ENCODE measurements around the gene NMRK1.

NMRK1 gene

DNA sequence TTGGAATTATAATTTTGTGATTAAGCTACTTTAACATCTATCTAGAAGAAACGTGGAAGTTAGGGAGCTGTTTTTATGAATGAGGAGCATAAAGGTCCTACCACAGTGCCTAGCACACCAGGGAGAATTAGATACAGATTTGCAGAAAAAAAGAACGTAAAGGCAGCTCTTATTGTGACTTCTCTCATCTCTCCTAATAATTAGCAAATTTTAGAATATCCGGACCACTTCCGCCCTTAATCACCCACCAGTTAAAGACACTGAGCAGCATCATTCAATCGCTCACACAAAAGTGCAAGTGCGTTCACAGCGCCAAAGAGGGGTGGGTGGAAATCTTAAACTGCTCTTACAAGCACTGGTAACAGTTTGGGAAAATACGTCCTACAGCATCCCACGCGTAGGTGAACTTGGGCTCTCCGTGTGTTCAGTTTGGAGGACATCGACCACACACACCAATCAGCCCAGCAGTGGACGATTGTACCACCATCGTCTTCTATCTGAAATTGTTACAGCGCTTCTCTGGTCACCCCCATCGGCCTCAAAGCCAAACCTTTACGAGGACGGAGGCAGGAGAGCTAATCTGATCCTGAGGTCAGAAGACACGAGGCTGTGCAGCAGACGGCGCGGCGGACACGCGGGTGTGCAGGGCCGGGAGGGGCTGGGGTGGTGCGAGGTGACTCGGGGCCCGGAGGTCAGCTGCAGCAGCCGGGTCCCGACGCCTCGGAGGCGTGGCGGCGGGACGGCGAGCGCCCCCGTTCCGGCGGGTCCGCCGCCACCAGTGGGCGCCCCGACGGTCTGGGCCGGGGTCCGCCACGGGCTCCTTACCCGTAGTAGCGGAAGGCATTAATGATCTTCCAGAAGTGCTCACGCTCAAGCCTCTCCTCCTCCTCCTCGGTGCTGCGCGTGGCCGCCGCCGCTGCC, 60.5 kb downstream of the NMRK1 start:
- DNase-seq (ENCODE audit: low read depth): peak; percentile 51
- TF ChIP-seq, protein P1, sequence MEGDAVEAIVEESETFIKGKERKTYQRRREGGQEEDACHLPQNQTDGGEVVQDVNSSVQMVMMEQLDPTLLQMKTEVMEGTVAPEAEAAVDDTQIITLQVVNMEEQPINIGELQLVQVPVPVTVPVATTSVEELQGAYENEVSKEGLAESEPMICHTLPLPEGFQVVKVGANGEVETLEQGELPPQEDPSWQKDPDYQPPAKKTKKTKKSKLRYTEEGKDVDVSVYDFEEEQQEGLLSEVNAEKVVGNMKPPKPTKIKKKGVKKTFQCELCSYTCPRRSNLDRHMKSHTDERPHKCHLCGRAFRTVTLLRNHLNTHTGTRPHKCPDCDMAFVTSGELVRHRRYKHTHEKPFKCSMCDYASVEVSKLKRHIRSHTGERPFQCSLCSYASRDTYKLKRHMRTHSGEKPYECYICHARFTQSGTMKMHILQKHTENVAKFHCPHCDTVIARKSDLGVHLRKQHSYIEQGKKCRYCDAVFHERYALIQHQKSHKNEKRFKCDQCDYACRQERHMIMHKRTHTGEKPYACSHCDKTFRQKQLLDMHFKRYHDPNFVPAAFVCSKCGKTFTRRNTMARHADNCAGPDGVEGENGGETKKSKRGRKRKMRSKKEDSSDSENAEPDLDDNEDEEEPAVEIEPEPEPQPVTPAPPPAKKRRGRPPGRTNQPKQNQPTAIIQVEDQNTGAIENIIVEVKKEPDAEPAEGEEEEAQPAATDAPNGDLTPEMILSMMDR (conservative IDR thresholded peaks at IDR 0.05; ENCODE audit: low read depth, low read length): peak; percentile 10
- H3K4me3 ChIP-seq (ENCODE audit: low read depth, low read length): peak overlapping the region; percentile 81

DNA sequence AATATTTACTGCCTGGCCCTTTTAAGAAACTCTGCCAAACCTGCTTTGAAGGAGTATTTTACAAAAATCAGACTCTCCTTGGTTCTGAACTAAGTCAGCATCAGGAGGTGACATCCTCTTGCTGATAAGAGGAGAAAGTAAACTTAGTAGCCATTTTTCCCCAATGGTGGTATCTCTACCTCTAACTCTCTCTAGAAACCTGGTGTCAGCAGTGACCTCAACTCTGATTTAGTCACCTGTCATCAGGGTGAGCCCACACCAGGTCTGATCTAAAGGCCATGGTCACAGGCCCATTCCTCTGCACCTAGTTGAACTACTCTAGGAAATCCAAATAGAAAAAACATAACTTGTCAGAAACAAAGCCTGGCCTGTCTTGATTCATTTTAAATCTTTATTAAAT, 64.1 kb downstream of the NMRK1 start:
- DNase-seq (ENCODE audit: low read depth): no peak
- no peak overlapping the region for H3K4me3 ChIP-seq (ENCODE audit: low read depth, low read length)
- TF ChIP-seq, protein P1 (conservative IDR thresholded peaks at IDR 0.05; ENCODE audit: low read depth, low read length): no peak

DNA sequence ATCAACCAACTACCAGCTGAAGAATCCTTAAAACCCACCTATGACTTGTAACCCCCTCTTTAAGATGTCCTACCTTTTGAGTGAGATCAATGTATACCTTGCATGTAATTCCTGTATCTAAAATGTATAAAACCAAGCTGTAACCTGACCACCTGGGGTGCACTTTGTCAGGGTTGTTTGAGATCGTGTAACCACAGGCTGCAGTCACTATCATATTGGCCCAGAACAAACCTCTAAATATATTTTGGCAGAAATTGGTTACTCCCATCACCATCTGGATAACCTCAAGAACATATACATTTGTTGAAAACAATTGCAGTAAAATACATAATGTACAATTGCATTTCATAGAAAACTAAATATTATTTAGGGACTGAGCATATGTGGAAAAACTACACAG, 68.3 kb downstream of the NMRK1 start:
- TF ChIP-seq, protein P1 (conservative IDR thresholded peaks at IDR 0.05; ENCODE audit: low read depth, low read length): no peak
- H3K4me3 ChIP-seq (ENCODE audit: low read depth, low read length): no peak overlapping the region
- no peak for DNase-seq (ENCODE audit: low read depth)

DNA sequence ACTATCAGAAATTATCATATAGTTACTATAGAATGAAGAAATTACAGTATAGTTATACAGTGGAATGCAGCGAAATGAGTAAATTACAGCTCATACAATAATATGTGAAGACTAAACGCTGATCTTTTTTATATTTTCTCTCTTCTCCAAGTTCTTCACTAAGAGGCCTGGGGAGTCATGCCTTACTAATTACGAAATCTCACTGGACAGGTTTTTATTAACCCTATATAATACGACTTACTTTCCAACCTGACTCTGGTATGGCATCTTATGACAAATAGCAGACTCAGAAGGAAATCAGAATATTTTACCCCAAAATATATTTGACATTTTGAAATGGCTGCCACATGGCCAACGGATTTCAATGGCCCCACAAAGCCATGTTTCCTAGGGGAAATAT, 68.9 kb downstream of the NMRK1 start:
- DNase-seq (ENCODE audit: low read depth): no peak
- TF ChIP-seq, protein P1 (conservative IDR thresholded peaks at IDR 0.05; ENCODE audit: low read depth, low read length): no peak

DNA sequence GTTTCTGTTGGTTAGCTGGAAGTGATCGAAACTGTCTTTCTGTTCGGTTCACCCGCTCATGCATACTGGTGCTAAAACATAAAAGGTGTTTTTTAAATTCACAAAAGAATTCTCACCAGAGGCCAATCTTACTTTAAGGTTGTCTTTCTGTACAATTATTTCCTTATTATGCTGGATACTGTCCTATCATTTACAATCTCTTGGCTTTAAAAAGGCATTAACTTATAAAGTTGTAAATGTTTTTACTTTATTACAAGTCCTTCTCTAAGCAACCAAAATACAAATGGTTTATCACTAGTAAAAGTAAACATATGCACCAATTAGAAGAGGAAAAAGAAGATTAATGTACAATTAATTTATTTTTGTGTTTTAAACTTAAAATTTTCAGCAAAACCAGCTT, 70.6 kb downstream of the NMRK1 start:
- TF ChIP-seq, protein P1 (conservative IDR thresholded peaks at IDR 0.05; ENCODE audit: low read depth, low read length): no peak
- no peak for DNase-seq (ENCODE audit: low read depth)
- H3K4me3 ChIP-seq (ENCODE audit: low read depth, low read length): no peak overlapping the region

More for the DNA sequence above, 68.9 kb downstream of the NMRK1 start:
- H3K4me3 ChIP-seq (ENCODE audit: low read depth, low read length): no peak overlapping the region

DNA sequence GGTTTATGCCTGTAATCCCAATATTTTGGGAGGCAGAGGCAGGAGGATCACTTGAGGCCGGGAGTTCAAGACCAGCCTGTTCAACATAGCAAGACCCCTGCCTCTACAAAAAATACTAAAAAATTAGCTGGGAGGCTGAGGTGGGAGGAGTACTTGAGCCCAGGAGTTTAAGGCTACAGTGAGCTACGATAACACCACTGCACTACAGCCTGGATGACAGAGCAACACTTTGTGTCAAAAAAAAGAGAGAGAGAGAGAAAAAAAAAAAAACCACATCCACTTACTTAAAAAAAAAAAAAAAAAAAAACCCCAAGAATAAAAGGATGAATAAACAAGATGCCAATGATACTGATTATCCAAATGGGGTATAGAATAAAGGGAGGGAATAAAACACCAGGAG, 74.2 kb downstream of the NMRK1 start:
- no peak for DNase-seq (ENCODE audit: low read depth)
- no peak overlapping the region for H3K4me3 ChIP-seq (ENCODE audit: low read depth, low read length)
- TF ChIP-seq, protein P1 (conservative IDR thresholded peaks at IDR 0.05; ENCODE audit: low read depth, low read length): no peak

Measured in choroid plexus epithelial cell (primary cell).